Superior temporal gyrus (tissue), 1 donor: ENCODE data around the gene TAAR5.
"Not testable (repeated sequence)": the region's sequence is repeated elsewhere in the genome, so short reads cannot be mapped to it uniquely, and the experiment has no call there.

ENCODE experiments used
- DNase-seq: peaks from one replicate; pipeline ENCODE4 v3.0.0-alpha.2; 2016; ENCODE audit errors: extremely low spot score

TAAR5 gene

DNA sequence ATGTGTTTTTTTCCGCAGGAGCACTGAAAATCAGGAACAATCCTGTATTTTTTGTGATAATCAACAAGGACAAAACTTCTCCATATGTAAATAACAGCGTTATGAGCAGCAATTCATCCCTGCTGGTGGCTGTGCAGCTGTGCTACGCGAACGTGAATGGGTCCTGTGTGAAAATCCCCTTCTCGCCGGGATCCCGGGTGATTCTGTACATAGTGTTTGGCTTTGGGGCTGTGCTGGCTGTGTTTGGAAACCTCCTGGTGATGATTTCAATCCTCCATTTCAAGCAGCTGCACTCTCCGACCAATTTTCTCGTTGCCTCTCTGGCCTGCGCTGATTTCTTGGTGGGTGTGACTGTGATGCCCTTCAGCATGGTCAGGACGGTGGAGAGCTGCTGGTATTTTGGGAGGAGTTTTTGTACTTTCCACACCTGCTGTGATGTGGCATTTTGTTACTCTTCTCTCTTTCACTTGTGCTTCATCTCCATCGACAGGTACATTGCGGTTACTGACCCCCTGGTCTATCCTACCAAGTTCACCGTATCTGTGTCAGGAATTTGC, 19.2 kb downstream of the TAAR5 start, which contains the start of gene TAAR6:
TAAR6 (plus strand) TSS at position 102 of the 557 bp plus-strand sequence; CDS start at position 102, 0 bp downstream.
- peak; percentile 78 for DNase-seq

- peak; percentile 94 for DNase-seq
Observed at GRCh38 chr6:132569170-132569569, 20.4 kb downstream of the TAAR5 start.

DNA sequence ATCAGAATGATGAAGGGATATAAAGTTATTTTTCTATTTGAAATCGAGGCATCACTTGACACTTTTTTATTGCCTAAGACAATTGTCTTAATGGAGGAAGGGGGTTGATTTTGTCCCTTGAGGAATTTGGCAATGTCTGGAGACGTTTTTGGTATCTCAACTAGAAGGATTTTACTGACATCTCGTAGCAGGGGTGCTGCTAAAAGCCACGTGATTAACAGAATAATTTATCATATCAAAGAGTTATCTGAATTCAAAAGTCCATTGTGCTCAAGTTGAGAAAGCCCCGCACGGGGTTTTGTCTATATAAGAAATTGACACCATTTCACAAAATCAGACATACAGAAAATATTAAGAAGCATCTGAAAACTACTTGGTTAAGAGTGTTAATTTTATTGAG, 20.9 kb downstream of the TAAR5 start:
- DNase-seq, result peak; percentile 68

DNA sequence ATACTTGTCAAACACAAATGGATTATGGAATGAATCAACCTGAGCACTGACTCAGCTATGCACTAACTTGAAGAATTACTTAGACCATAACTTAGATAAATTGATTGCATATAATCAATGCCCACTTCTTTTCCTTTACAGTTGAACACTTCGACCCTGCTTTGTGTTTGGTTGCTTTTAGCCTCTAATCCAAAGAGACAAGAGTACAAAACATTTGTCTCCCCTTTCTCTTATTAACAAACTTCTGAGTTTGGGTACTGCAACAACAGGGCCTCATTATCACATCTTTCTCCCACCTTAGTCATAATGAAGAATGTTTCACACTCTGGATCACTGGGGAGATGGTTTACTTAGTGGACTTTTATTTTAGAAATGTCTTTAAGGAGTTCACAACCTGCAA, 22.0 kb downstream of the TAAR5 start:
- peak; percentile 19 for DNase-seq

- no peak for DNase-seq
Observed at GRCh38 chr6:132566404-132566803, 23.1 kb downstream of the TAAR5 start.

- DNase-seq, result not testable (repeated sequence)
Observed at GRCh38 chr6:132560087-132560486, 29.5 kb downstream of the TAAR5 start.

- no peak for DNase-seq
Observed at GRCh38 chr6:132552372-132552771, 37.2 kb downstream of the TAAR5 start, which contains the start of gene TAAR8. Gene TAAR8, plus strand, starts transcription at chr6:132552672. Its CDS starts 21 bp downstream, at chr6:132552693.

DNA sequence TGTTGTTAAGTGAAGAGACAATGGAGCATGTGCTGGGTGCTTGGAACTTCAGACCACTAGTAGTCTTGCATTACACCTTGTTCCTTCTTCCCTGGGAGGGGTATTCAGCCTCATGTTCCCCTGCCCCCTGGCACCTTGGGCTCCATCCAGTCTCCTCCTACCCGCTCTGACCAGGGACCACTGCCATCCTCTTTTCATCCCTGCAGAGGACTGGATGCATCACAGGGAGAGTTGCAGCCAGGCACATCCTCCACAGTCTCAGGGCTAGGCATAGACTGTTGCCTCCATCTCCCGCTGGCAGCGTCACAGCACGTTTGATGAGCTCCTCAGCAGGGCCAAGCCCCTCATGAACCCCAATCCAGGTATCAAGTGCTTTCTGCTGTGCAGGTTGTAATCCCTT, 38.3 kb downstream of the TAAR5 start:
- no peak for DNase-seq

GRCh38 chr6:132548746-132549463, 40.6 kb downstream of the TAAR5 start:
- no peak for DNase-seq

GRCh38 chr6:132544826-132545225, 44.7 kb downstream of the TAAR5 start:
- DNase-seq, result no peak
